BE2C (cell line): ENCODE results near the gene PACRG.

Experiments
- DNase-seq: peaks from one replicate; pipeline ENCODE4 v3.0.0-alpha.2; 2020
- H3K27me3 ChIP-seq: fragments of 250-450 bp; sonication (Bioruptor Pico); 2 replicates; pipeline ENCODE4 v1.5.1; 2020; ENCODE audit warnings: mild to moderate bottlenecking
- H3K36me3 ChIP-seq: fragments of 250-450 bp; sonication (Bioruptor Pico); 2 replicates; pipeline ENCODE4 v1.5.1; 2020; ENCODE audit warnings: mild to moderate bottlenecking
- H3K4me1 ChIP-seq: fragments of 250-450 bp; sonication (Bioruptor Pico); 2 replicates; pipeline ENCODE4 v1.5.1; 2020
- H3K4me3 ChIP-seq: 2 replicates; pipeline ENCODE4 v1.5.1; 2011; ENCODE audit warnings: low read depth, low read length
- H3K9me3 ChIP-seq: fragments of 250-450 bp; sonication (Bioruptor Pico); 2 replicates; pipeline ENCODE4 v1.5.1; 2020
- CTCF ChIP-seq: IDR thresholded peaks from 2 replicates; pipeline ENCODE4 v1.5.1; 2012; ENCODE audit warnings: mild to moderate bottlenecking, low read depth, low read length

The PACRG gene

GRCh38 chr6:162785632-162786242 is 58.0 kb downstream of the PACRG start:
- Histone ChIP-seq H3K4me3 (no peak overlapping the region), H3K4me1 (no peaks in the 10 kb centered on the region), H3K36me3 (no peaks in the 10 kb centered on the region), H3K9me3 (no peaks in the 10 kb centered on the region), H3K27me3 (no peaks in the 10 kb centered on the region)
- DNase-seq = no peak
- TF ChIP-seq CTCF = no peak

DNA sequence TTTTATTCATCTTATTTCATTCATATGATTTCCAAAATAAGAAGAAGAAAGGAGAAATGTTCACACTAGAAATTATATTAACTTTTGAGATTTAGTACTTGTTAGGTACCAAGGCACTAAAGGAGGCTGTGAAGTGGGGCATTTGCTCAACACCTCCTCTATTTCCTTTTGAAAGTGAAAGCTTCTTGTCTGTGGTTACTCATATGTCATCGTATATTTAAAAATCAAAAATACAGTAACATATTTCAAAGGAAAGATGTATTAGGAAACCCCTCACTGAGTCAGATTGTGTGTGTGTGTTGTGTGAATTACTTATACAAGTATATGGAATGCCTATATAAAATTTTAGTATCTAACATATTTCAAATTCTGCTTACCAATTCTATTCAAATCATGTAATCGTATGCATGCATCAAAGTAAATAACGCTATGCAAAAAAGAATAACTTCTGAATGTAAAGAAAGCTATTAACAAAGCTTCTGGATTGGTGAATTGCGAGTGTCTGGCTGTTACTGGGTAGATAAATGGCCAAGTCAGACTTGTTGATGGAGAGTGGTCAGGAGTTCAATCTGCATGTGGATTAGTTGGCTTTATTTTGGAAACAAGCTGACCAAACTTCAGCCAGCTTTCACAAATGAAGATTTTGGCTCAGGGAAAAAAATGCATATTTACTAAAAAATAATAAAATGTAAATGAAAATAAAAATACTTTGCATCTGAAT is 70.9 kb downstream of the PACRG start:
- H3K4me1 ChIP-seq = no peaks in the 10 kb centered on the region
- no peaks in the 10 kb centered on the region for H3K36me3 ChIP-seq
- H3K27me3 ChIP-seq = no peaks in the 10 kb centered on the region
- H3K9me3 ChIP-seq = no peaks in the 10 kb centered on the region
- no peak for DNase-seq
- no peak overlapping the region for H3K4me3 ChIP-seq
- no peak for TF ChIP-seq CTCF

- peak; percentile 46 for DNase-seq
- H3K27me3 ChIP-seq = no peaks in the 10 kb centered on the region
- no peaks in the 10 kb centered on the region for H3K36me3 ChIP-seq
- peak overlapping the region; percentile 28 for H3K4me3 ChIP-seq
- H3K9me3 ChIP-seq = no peaks in the 10 kb centered on the region
- H3K4me1 ChIP-seq = peaks cover 17% of the 10 kb centered on the region
- no peak for TF ChIP-seq CTCF
Measured at GRCh38 chr6:162814426-162814973, 86.7 kb downstream of the PACRG start.

DNA sequence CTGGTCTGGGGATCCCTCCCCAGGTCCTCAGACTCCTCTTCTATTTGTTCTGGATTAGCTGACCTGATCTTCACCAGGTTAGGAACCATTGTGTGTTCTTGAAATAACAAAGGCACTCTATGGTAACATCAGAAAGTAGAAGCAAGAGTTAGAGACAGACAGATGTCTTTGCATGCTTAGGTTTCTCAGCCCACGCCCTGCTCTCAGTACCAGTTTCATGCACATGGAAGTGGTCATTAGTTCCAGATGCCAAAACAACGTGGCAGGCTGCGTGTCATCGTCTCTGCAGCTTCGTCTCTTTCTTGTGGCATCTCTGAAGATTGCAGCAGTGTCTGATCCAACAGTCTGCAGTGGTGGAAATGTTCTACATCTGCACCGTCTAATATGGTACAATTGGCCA is 89.4 kb downstream of the PACRG start:
- Histone ChIP-seq H3K4me1 (peaks cover 17% of the 10 kb centered on the region), H3K4me3 (no peak overlapping the region), H3K36me3 (no peaks in the 10 kb centered on the region), H3K27me3 (no peaks in the 10 kb centered on the region), H3K9me3 (no peaks in the 10 kb centered on the region)
- DNase-seq = no peak
- TF ChIP-seq CTCF = no peak

DNA sequence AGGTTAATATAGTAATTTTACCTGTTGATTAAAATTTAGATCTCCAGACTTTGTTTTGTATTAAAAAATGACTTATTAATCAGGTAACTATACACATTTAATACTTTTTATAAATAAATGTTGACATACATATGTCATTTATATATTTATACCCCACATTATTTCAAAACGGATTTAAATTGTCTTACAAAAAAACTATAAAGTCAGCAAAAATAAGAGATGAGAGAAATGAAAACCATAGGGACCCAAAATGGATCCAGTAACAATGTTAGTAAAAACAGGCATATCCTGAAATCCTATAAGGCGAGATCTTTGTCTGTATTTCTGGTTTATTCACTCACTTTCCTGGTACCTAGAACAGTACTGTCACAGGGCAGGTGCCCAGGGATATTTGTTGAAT is 91.5 kb downstream of the PACRG start:
- DNase-seq = no peak
- no peak for TF ChIP-seq CTCF
- H3K4me3 ChIP-seq = no peak overlapping the region

DNA sequence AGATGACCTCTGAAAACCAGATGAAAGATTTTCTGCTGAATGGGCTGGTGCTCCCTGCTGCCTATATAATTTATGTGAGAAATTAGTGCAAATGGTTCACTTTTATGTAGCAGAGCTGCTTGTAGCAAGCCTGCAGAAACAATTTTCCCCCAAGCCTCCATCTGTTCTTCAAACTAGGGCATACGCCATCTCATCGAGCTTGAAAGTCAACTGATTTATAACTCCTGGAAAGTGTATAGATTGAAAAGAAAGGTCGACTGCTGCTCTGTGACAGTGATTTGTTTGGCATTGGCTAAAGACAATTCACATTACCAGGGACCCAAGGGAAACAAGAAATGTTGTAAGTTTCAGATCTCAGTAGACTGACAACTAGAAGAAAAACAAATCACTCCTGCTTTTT is 93.3 kb downstream of the PACRG start:
- Histone ChIP-seq H3K4me1 (peaks cover 4% of the 10 kb centered on the region), H3K9me3 (no peaks in the 10 kb centered on the region), H3K27me3 (no peaks in the 10 kb centered on the region), H3K36me3 (no peaks in the 10 kb centered on the region), H3K4me3 (no peak overlapping the region)
- TF ChIP-seq CTCF = no peak
- DNase-seq = no peak

More for the DNA sequence above, 91.5 kb downstream of the PACRG start:
- no peaks in the 10 kb centered on the region for H3K36me3 ChIP-seq
- no peaks in the 10 kb centered on the region for H3K9me3 ChIP-seq
- H3K27me3 ChIP-seq = no peaks in the 10 kb centered on the region
- peaks cover 14% of the 10 kb centered on the region for H3K4me1 ChIP-seq
